Natural killer cell (primary cell): ENCODE results near the gene TRAF7. TPM values are rescaled to one million over a fixed set of nuclear protein-coding genes. Genes with fewer than 3 reads are reported as not detected.
A peak's percentile ranks its signal among the peaks of the same experiment; 100 is the strongest.

Experiments used
- ATAC-seq, 3 donors: fragments of 150-1000 bp in 2 of 3; fragments of 200-7000 bp in 1 of 3; cut with Tn5 transposase; 1 replicate in 1 of 3; 2 replicates in 2 of 3; pipeline ENCODE4 v1.10.0; 2021; ENCODE audit warnings: mild to moderate bottlenecking in 2 of 3, moderate library complexity in 2 of 3
- DNase-seq, 2 donors: peaks; one replicate each; pipeline versions ENCODE4 v3.0.0 to v3.0.0-alpha.2; 2013 to 2021; ENCODE audit warnings: mixed read lengths in 1 of 2
- H3K27ac ChIP-seq: one replicate; pipeline ENCODE4 v1.5.1; 2013; ENCODE audit warnings: mild to moderate bottlenecking, low read length
- H3K27me3 ChIP-seq: one replicate; pipeline ENCODE4 v1.6.1; 2013; ENCODE audit warnings: low read length; ENCODE audit not compliant: control insufficient read depth, insufficient read depth
- H3K36me3 ChIP-seq: one replicate; pipeline ENCODE4 v1.6.1; 2013; ENCODE audit warnings: low read length; ENCODE audit not compliant: control insufficient read depth, insufficient read depth
- H3K4me1 ChIP-seq: one replicate; pipeline ENCODE4 v1.6.1; 2013; ENCODE audit warnings: low read length; ENCODE audit not compliant: control insufficient read depth, insufficient read depth
- H3K4me3 ChIP-seq: one replicate; pipeline ENCODE4 v1.5.1; 2013; ENCODE audit warnings: low read length
- H3K9me3 ChIP-seq: one replicate; pipeline ENCODE4 v1.6.1; 2013; ENCODE audit warnings: low read length; ENCODE audit not compliant: control insufficient read depth, insufficient read depth
- H3K27ac Mint-ChIP-seq, 2 donors: one replicate each; pipeline ENCODE4 v1.8.0; 2022; ENCODE audit warnings: mild to moderate bottlenecking in 2 of 2, mixed read lengths in 2 of 2, moderate library complexity in 1 of 2
- H3K27me3 Mint-ChIP-seq, 2 donors: one replicate each; pipeline ENCODE4 v1.8.0; 2022; ENCODE audit warnings: low read depth in 2 of 2, mixed read lengths in 2 of 2
- H3K36me3 Mint-ChIP-seq: one replicate; pipeline ENCODE4 v1.8.0; 2022; ENCODE audit warnings: mixed read lengths
- H3K4me1 Mint-ChIP-seq, 2 donors: one replicate each; pipeline ENCODE4 v1.8.0; 2022; ENCODE audit warnings: mixed read lengths in 2 of 2
- H3K4me3 Mint-ChIP-seq: one replicate; pipeline ENCODE4 v1.8.0; 2022; ENCODE audit warnings: mild to moderate bottlenecking, moderate library complexity, mixed read lengths
- H3K9me3 Mint-ChIP-seq, 2 donors: one replicate each; pipeline ENCODE4 v1.8.0; 2022; ENCODE audit warnings: mixed read lengths in 2 of 2
- CTCF ChIP-seq: fragments of 200-600 bp; IDR thresholded peaks from one replicate; pipeline ENCODE4 v1.8.0; 2022; ENCODE audit warnings: antibody characterized with exemption
- WGBS: methylation state at CpG from one replicate; pipeline ENCODE4 v1.1.7; 2013; ENCODE audit warnings: missing lambda C conversion rate; ENCODE audit not compliant: insufficient coverage; 5-methylcytosine and 5-hydroxymethylcytosine counted together
- intact Hi-C: fragments of 100-400 bp; cut with micrococcal nuclease; formaldehyde crosslinking; loops from one replicate; pipeline ENCODE4 v1.14.2; 2022
- total RNA-seq, 4 donors: library from RNA; stranded (reverse); fragments of 120-200 nt in 1 of 4; gene quantifications; one replicate each; pipeline versions ENCODE4 v1.2.3 to v1.2.4, GENCODE V29; 2013 to 2022

Gene TRAF7
- total RNA-seq, 3 donors from 2014 or later (not counting 1 experiment from before 2014, with no cell fraction given), result 29.3 to 39.1 (median 37.3) TPM

- no peaks in the 10 kb centered on the region for H3K9me3 Mint-ChIP-seq
- no peaks in the 10 kb centered on the region for H3K36me3 Mint-ChIP-seq
- DNase-seq, result peak in 1 of 2 donors; percentile 51
- H3K27me3 ChIP-seq, result no peaks in the 10 kb centered on the region
- peak; percentile 11 to 25 (median 23) for ATAC-seq
- intact Hi-C loops, result no loop called here
- peaks cover 5% of the 10 kb centered on the region for H3K36me3 ChIP-seq
- no peak overlapping the region for H3K4me3 ChIP-seq
- H3K27ac Mint-ChIP-seq, result no peak overlapping the region
- H3K4me1 Mint-ChIP-seq, result peaks cover 0 to 14% of the 10 kb centered on the region in 2 donors
- whole genome bisulfite sequencing, result 2% methylated on average over 56 of the region's 62 CpGs
- H3K4me3 Mint-ChIP-seq, result peak overlapping the region; percentile 61
- H3K9me3 ChIP-seq, result no peaks in the 10 kb centered on the region
- peaks cover 0 to 3% of the 10 kb centered on the region in 2 donors for H3K27me3 Mint-ChIP-seq
- H3K27ac ChIP-seq, result no peak overlapping the region
- TF ChIP-seq CTCF, result no peak
- H3K4me1 ChIP-seq, result peaks cover 46% of the 10 kb centered on the region
Observed at GRCh38 chr16:2148714-2149629, 6.6 kb upstream of the TRAF7 start.

- peak in 1 of 2 donors; percentile 19 for DNase-seq
- Histone ChIP-seq H3K4me3 (no peak overlapping the region), H3K4me1 (peaks cover 55% of the 10 kb centered on the region), H3K9me3 (no peaks in the 10 kb centered on the region), H3K27ac (no peak overlapping the region), H3K36me3 (peaks cover 5% of the 10 kb centered on the region), H3K27me3 (no peaks in the 10 kb centered on the region)
- Mint-ChIP-seq H3K4me3 (peak overlapping the region; percentile 42), H3K9me3 (no peaks in the 10 kb centered on the region), H3K27me3 (peaks cover 0 to 3% of the 10 kb centered on the region in 2 donors), H3K4me1 (peaks cover 6 to 21% of the 10 kb centered on the region in 2 donors), H3K27ac (no peak overlapping the region), H3K36me3 (no peaks in the 10 kb centered on the region)
- intact Hi-C loops, result loop anchor here (5.0 to 10.0 kb wide), 2 partner anchors 65 to 378 kb away; partner anchors contain the start of genes BRICD5, EME2, MRPS34 and NME3
- no peak for ATAC-seq
- TF ChIP-seq CTCF, result no peak
- 67% methylated on average over 24 of the region's 24 CpGs for WGBS
Observed at GRCh38 chr16:2149630-2150417, 5.8 kb upstream of the TRAF7 start.

- no peak overlapping the region for H3K4me3 Mint-ChIP-seq
- H3K9me3 Mint-ChIP-seq, result no peaks in the 10 kb centered on the region
- DNase-seq (no peak), ATAC-seq (no peak)
- H3K4me1 Mint-ChIP-seq, result peaks cover 14 to 29% of the 10 kb centered on the region in 2 donors
- H3K27ac ChIP-seq, result no peak overlapping the region
- no peak for TF ChIP-seq CTCF
- peaks cover 57% of the 10 kb centered on the region for H3K4me1 ChIP-seq
- no peaks in the 10 kb centered on the region for H3K9me3 ChIP-seq
- no peaks in the 10 kb centered on the region for H3K27me3 ChIP-seq
- no peak overlapping the region for H3K4me3 ChIP-seq
- H3K27ac Mint-ChIP-seq, result no peak overlapping the region
- intact Hi-C loops, result loop anchor here (5.0 to 10.0 kb wide), 2 partner anchors 64 to 378 kb away; partner anchors contain the start of genes BRICD5, EME2, MRPS34 and NME3
- H3K36me3 ChIP-seq, result peaks cover 5% of the 10 kb centered on the region
- 81% methylated on average over 15 of the region's 18 CpGs for WGBS
- no peaks in the 10 kb centered on the region for H3K36me3 Mint-ChIP-seq
- peaks cover 0 to 3% of the 10 kb centered on the region in 2 donors for H3K27me3 Mint-ChIP-seq
Observed at GRCh38 chr16:2150418-2151187, 5.0 kb upstream of the TRAF7 start.
